Measurements from ENCODE around the gene NUB1.

GRCh38 chr7:151411551-151411950 lies 69.9 kb downstream of the NUB1 start:
- TF ChIP-seq CTCF (IDR thresholded peaks at IDR 0.05) (no peak), POLR2AphosphoS5 (IDR thresholded peaks at IDR 0.05) (no peak)
